T-helper 1 cell treated with Interleukin-12 subunit alpha and Interleukin-12 subunit beta and Interleukin-4 antibody, amounts not matched to agents 30 ng/mL and 1 ng/mL, for 36 hours (primary cell): ENCODE results near the gene ASNSD1. TPM values are rescaled to one million over a fixed set of nuclear protein-coding genes. Genes with fewer than 3 reads are reported as not detected.

Experiments
- intact Hi-C: fragments of 100-400 bp; cut with micrococcal nuclease; formaldehyde crosslinking; loops from one replicate; pipeline ENCODE4 v1.15.1; 2024
- total RNA-seq: library from RNA; stranded (reverse); gene quantifications from 2 replicates; pipeline ENCODE4 v1.2.3, GENCODE V29; 2022

ASNSD1 gene
- total RNA-seq = 38.5 and 39.8 TPM in 2 replicates

DNA sequence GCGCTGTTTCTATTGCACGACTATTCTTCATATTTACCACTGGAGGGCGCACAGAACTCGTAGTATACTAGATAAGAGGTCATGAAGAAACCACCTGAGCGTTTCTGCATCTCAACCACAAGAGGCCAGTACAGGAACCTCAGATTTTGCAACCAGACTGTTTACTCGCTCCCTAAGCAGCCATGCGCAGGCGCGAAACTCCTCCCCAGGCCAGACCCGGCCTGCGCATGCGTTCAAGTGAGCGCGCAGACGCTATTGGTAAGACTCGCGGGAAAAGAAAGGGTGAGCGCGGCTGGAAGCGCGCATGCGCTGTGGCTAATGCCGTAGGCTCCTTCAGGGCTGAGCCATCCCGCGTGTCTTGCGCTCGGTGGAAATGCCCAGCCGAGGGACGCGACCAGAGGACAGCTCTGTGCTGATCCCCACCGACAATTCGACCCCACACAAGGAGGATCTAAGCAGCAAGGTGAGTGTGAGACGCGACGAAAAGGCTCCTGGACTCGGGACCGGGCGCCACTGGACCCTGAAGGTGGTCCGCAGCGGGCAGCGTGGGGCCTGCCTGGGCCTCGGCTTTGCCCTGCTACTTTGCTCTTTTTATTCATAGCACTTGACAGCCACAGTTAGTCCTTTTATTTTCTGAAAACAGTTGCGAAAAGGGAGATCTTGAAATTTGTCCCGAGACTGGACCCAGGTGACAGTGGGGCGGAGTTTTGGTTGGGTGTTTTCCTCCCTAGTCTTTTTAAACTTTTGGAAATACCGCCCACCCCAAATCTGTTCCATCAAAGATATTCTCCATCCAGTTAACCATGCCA lies at the start of gene ASNSD1:
ASNSD1 (plus strand) TSS at position 312 of the 809 bp plus-strand sequence. CDS start 4,674 bp downstream, outside the sequence.
- intact Hi-C loops = loop anchor here (1.0 to 5.0 kb wide), 17 partner anchors 13 to 1361 kb away; partner anchors contain the start of genes ANKAR, NAB1, NEMP2 and ORMDL1

DNA sequence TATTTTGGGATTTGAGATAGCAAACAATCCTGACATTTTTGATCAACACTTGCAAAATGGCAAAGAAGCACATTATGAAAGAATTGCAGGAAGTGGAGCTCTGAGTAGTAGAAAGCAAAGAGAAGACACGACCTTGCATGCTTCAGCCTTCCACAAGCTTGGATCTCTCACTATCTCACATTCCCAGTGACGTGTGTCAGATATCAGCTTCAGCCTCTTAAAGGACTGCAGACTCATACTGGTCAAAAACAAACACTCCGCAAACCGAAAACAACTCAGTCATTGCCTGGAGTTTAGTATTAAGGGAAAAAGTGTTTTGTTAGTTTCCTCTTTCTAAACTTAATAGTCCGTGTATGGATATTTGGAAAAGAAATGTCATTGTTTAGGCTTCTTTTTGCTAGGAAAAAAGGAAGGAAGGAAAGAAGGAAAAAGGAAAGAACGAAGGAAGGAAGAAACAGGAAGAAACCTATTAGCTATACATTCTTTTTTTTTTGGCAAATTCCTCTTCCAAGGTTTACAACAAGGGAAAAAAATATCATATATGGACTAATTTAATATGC lies 48.1 kb upstream of the ASNSD1 start:
- intact Hi-C loops = no loop called here

DNA sequence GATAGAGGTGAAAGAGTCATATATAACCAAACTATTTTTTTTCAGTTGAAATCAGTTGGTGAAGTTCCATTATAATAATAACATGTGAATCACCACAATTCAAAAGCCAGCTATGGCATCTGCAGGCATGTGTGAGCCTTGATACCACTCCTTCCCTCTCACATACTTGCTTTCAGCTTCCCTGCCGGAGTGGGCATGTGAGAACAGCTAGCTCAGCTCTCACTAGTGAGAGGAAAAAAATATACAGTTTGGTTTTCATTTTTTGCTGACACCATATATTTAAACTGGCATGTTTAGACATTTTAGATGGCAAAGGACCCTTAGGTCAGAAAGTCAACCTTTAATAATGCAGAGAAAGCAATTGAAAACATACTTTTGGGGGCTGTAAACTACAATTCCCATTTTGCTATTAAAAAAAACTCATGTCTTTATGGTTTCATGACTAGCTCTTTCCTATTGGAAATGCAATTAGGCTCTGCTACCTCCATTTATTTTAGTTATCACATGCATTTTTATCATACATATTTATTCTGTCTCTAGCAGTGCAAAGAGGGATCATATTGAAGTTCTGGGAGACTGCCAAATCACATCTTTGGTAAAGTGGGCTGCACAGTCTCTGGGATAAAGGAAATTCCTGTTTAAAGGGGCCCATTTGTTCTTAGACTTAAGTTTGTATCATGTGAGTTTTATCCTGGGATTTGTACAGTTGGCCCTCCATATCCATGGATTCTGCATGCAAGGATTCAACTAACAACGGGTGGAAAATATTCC lies 47.4 kb upstream of the ASNSD1 start:
- intact Hi-C loops = no loop called here

DNA sequence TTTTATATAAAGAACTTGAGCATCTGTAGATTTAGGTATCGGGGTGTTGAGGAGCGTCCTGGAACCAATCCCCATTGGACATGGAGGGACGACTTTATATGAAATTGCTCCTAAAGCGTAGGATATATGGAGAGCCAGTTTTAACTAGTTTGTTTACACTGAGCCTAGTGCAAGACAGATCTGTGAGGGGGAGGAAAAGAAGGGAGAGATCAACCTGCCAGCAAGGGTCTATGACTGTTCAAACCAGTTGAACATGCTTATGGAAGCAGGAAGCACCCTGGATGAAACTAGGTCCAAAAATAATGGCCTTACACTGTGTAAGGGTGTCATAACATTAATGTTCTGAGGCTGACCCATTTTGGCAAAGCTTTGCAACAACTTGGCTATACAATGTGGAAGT lies 46.7 kb upstream of the ASNSD1 start:
- intact Hi-C loops = no loop called here

DNA sequence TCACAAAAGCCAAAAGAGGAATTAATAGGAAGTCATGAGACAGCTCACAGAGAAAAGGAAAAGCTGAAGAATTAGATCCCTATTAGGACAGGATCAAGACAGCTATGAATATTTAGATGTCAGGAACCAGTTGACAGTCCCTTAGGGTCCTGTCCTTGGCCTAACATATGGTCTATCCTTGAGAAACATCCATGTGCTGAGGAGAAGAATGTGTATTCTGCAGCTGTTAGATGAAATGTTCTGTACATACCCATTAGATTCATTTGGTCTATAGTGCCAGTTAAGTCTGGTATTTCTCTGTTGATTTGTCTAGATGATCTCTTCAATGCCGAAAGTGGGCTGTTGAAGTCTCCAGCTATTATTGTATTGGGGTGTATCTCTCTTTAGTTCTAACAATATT lies 43.1 kb upstream of the ASNSD1 start:
- intact Hi-C loops = no loop called here

DNA sequence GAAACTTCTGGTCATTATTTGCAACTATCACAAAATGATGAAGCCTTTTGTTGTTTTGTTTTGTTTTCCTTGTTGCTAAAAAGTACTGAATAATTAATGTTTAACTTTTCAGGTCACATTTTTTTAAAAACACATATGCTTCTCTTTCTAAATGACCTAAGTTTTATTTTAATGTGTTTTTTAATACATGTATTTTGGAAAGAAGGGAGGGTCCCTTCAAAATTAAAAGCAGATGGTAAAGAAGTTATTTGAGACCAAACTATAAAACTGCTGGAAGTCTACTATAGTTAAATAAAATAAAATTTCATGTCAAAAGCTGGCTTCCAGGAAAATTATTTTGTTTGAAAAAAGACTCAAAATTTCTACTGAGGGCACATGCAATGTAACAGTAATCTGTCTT lies 39.5 kb upstream of the ASNSD1 start:
- intact Hi-C loops = no loop called here

DNA sequence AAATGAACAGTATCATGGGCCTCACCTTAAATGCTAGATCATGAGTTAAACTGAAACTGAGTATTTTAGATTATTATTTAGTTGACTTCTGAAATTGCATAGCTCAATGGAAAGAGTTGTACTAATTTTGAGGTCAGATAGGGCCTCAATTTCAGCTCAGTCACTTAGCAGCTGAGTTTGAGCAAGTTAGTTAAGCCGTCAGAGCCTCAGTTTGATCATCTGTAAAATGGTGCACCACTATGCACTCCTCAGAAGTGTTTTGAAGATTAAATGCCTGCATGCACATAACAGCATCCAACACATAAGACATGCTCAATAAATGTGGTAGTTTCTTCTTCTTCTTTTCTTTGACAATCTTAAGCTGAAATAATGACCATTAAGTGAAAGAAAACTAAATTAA lies 38.2 kb upstream of the ASNSD1 start:
- intact Hi-C loops = no loop called here

DNA sequence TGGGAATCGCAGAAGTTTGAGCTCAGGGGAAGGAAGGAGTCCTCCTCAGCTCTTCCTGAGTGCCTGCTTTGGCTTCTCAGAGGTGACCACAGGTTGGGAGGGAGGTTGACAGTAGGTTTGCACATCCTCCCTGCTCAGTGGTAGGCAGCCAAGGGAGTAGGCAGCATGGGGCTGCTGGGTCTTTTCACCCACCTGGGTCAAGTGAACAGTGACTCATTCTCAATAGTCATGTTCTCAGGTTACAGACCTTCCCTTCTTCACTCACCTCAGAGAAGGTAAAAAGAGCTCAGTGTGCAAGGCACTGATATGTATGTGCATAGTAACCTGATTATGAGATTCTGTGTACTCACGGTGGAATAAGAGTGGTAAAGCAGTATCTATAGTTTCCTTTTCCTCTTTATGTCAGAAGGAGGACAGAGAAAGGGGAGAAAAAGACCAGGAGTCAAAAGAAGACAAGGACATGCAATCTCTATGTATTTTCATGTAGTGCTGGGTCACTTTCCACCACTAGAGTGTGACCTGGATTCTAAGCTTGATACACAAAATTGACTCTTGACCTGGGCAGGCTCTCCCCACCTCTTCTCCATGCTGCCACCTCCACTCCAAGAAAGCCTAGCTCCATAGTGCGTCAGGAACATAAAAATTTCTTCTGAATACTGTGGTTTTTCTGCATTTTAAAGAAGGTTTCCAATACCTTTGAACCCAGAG lies 36.5 kb upstream of the ASNSD1 start:
- intact Hi-C loops = no loop called here

DNA sequence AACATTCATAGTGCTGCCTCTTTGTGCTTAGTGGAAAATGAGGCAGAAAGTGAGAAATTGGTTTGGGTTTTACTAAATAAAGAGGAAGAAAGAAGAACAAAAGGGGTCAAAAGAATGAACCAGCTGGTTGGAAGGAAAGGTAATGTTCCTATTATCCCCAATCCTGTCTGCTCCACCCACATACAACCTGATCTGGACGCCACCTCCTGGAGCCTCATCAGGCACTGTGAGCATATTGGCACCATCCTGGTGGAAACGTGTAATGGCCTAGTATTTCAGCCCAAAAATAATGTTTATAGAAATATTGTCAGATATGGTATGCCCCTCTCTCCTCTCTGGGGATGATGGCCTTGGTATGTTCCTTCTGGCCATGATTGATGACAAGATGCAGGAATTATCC lies 35.6 kb upstream of the ASNSD1 start:
- intact Hi-C loops = no loop called here

DNA sequence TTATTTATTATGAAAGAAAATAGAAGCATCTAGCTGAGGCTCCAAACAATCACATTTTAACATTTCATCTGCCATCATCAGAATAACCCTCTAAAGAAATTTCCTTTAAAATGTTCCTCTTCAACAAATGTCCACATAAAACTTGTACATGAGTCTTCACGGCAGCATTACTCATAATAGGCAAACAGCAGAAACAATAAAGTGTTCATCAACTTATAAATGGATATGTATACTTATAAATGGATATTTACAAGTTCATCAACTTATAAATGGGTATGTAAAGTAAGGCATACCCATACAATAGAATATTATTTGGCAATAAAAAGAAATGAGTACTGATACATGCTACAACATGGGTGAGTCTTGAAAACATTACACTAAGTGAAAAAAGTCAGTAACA lies 33.5 kb upstream of the ASNSD1 start:
- intact Hi-C loops = no loop called here

DNA sequence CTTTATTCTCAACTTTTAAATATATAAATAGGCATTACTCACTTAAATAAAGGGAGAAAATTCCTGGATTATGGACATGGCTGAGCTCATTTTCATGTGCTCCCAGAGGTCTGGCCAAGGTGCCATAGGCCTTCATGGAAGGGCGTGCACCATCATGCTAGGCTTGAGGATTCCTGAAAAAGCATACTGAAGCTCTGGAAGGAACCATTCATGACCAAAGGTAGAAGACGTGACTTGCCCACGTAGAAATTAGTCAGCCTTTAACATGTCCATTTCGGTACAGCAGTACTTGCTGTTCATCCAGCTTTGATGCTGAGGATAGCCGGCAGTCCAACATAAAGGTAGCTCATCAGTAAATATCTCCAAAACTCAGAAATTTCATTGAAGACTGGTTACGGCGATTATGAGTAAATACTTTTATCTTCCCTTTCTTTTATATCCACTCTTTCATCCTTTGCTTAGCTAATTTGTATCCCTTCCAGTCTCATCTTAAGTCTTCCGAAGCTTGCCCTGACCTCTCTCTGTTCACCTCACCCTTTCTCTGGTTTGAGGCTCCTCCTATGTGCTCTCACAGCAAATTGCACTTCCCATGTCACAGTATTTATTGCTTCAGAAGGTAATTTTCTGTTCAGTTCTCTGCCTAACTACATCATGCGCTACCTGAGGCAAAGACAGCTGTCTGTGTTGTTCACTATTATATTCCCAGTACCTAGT lies 32.3 kb upstream of the ASNSD1 start:
- intact Hi-C loops = no loop called here

DNA sequence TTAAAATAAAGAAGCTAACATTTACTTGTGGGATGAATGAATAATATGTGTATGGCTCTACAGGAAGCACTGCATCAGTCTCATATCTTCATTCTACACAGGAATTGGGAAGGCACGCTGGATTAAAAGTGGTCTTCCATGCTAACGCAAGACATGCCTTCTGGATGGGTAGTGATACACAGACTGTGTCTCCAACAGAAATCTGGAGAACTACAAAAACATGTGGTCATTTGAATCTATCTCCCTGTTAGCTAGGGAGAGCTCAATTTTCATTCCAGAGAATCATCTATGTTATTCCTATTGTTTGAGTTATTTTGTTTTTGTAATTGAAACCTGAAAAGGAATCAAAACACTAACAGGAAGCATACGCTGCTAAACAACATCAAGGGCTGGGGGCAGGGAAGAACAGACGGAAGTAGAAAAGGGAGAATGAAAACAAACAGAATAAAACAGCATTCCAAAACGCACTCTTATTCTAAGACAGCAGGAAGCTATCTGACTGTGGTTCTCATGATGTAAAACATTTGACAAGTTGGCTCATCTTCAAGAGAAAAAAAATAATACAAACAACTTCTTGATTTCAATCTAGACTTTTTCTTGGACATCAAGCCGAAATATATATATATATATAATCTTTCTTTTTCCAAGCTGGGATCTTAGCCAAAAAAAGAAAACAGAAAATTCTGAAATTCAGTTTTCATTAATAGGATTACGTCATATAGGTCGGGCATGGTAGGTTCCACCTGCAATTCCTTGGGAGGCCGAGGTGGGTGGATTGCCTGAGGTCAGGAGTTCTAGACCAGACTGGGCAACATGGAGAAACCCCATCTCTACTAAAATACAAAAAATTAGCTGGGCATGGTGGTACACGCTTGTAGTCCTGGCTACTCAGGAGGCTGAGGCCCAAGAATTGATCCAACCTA lies 31.5 kb upstream of the ASNSD1 start:
- intact Hi-C loops = no loop called here

DNA sequence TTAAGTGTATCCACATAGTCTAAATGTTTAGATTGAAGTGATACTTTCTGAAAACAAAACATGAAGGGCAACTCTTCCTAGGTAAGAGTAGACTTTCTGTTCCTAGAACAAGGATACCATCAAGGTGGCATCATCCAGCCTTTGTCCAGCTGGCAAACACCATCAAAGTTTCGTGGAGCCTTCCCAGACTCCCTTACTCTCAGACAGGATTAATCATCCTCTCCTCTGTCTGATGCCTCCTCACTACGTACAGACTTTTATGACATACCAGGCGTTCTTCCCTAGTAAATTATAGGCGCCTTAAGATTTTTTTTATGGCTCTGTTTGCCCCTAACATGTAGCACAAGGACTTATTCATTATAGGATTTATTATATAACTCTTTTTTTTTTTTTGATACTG lies 29.4 kb upstream of the ASNSD1 start:
- intact Hi-C loops = no loop called here

DNA sequence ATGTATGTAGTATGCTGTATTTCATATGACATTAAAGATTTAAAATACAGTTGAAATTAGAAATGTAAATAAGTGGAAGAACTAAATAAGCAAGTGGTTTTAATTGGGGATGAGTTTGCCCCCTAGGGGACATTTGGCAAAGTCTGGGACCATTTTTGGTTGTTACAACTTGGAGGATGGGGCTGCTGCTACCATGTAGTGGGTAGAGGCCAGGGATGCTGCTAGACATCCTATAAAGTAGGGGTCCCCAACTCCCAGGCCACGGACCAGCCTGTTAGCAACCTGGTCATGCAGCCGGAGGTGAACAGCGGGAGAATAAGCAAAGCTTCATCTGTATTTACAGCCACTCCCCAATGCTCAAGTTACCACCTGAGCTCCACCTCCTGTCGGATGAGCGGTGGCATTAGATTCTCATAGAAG lies 27.9 kb upstream of the ASNSD1 start:
- intact Hi-C loops = loop anchor here (1.0 kb wide), 1 partner anchor 167 kb away; no protein-coding TSS in a partner anchor

DNA sequence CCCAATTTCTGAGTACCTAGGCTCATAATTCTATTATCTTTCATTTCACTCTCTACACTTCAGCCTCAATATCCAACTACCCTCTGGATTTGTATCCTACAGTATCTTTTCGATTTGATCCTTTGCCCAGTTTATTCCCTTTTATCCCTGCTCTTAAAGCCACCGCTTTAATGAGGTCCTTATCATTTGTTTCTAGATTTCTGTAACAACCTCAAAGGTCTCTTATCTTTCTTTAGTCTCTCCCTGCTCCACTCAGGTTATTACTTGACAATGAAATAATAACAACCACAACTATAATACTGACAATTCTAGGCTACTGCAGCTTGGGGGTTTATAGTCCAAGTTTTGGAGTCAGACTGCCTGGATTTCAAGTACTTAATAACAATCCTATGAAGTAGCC lies 25.9 kb upstream of the ASNSD1 start:
- intact Hi-C loops = no loop called here

DNA sequence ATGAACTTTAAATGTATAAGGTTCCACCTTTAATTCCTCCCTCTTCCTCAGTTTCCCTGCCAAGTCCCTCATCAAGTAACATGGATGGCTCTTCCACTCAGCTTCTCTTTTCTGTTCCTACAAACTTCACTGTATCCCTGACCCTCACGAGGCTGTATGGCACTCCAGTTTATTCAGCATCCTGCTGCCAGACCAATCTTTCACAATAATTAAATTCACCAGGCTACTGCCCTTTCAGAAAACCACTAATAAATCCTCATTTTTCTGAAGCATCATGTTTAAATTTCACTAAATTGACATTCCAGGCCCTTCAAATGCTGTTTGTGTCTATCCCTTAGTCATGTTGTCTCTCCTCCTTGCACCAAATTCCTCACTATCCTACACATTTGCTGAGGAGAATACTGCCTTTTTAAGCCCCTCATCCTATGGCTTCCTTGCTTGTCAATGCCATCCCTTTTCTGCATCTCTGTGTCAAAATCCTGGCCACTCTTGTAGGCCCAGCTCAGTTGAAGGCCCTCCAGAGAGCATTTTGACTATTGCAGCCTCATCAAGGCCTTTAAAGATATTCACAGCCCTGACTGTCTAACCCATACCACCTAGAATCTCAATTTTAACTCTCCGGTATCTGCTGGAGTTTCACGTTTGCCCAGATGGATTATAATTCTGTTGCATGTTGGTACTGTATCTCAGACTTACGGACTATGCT lies 22.8 kb upstream of the ASNSD1 start:
- intact Hi-C loops = no loop called here

DNA sequence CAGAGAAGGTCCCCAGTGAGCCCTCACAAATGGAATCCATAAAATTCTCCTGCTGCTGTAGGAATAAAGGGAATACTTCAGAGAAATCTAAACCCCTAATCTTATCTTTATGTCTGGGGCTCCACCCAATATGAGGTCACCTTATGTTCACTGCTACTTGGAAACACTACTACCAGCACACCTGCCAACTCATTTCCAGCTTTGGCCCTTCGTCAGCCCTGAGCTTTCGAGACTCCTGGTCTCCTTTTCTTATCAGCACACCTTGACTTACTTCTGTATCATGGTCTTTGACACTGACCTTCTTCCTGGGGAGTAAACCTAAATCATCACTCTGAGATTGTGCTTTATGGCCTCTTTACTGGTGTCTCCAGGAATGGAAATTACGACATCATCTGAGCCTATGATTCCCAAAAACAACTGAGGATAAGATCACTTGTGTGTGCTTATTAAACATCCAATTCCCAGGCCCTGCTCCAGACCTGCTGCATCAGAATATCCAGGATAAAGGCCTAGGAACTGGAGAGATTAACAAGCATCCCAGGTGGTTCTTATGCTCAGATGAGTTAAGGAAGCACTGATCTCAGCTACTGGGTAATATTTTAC lies 22.2 kb upstream of the ASNSD1 start:
- intact Hi-C loops = no loop called here

DNA sequence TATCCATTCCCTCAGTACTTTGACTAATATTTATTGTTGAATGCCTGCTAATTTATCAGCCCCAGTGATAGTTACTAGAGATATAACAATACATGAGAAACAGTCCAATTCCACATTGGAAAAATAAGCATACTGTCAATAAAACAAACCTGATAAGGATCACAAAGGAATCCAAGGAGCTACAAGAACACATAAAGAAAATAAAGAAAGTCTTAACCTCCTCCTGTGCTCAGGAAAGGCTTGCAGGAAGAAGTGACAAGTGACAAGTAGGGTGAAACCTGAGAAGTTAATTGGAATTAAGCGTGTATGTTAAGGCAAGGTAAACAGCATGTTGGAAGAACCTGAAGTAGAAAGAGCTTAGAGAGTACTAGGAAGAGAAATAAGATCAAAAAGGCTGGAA lies 20.3 kb upstream of the ASNSD1 start:
- intact Hi-C loops = no loop called here

DNA sequence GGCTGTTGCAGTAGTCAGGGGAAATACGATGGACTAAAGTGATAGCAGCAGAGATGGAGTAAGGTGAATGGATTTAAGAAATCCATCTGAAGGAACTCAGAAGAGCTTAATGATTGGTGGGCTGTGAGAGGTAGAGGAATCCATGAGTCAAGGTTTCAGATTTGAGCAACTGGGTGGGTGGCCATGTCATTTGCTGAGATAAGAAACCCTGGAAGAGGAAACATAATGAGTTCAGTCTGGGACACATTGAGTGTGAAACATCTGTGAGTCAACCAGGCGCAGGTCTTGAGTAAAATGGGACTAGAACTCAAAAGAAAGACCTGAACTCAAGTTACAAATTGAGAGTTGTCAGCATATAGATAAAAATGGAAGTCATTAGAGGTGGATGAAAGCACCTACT lies 19.7 kb upstream of the ASNSD1 start:
- intact Hi-C loops = no loop called here
